Gastrocnemius medialis (tissue), 4 donors: Measurements from ENCODE around the gene R3HDM2. TPM values are rescaled to one million over a fixed set of nuclear protein-coding genes. Genes with fewer than 3 reads are reported as not detected.

Source experiments
- ATAC-seq, 2 donors: fragments of 150-250 bp; one replicate each; pipeline ENCODE4 v1.9.1; 2016
- DNase-seq, 2 donors: peaks; one replicate each; pipeline ENCODE4 v3.0.0-alpha.2; 2019
- H3K27ac ChIP-seq, 4 donors: fragments of 200-600 bp; sonication (generic); 1 replicate in 1 of 4; 2 replicates in 3 of 4; pipeline ENCODE4 v1.5.1; 2016 to 2018; ENCODE audit warnings: mild to moderate bottlenecking in 2 of 4, moderate library complexity in 1 of 4
- H3K27me3 ChIP-seq, 3 donors: fragments of 200-600 bp; sonication (generic) in 2 of 3; 1 replicate in 1 of 3; 2 replicates in 2 of 3; pipeline versions ENCODE4 v1.5.1 to v1.6.0; 2016 to 2019; ENCODE audit warnings: mild to moderate bottlenecking in 1 of 3, moderate library complexity in 1 of 3
- H3K36me3 ChIP-seq, 2 donors: fragments of 200-600 bp; sonication (generic) in 1 of 2; one replicate each; pipeline ENCODE4 v1.5.1; 2017 to 2018
- H3K4me1 ChIP-seq, 2 donors: fragments of 200-600 bp; sonication (generic) in 1 of 2; one replicate each; pipeline ENCODE4 v1.5.1; 2016 to 2017; ENCODE audit warnings: mild to moderate bottlenecking in 2 of 2
- H3K4me3 ChIP-seq, 4 donors: fragments of 200-600 bp; sonication (generic) in 3 of 4; 1 replicate in 1 of 4; 2 replicates in 3 of 4; pipeline ENCODE4 v1.5.1; 2016 to 2019; ENCODE audit warnings: mild to moderate bottlenecking in 2 of 4
- H3K9me3 ChIP-seq, 3 donors: fragments of 200-600 bp; sonication (generic) in 2 of 3; 1 replicate in 1 of 3; 2 replicates in 2 of 3; pipeline ENCODE4 v1.5.1; 2016 to 2019
- POLR2A ChIP-seq, 2 donors: fragments of 450-650 bp; IDR thresholded peaks; one replicate each; pipeline ENCODE4 v1.6.1; 2017; ENCODE audit warnings: antibody characterized with exemption in 2 of 2, mild to moderate bottlenecking in 2 of 2, moderate library complexity in 2 of 2
- in situ Hi-C, 4 donors: fragments of 200-750 bp; cut with MboI; loops; one replicate each; pipeline versions ENCODE4 v1.15.0 to v1.8.0; 2017; ENCODE audit warnings: low sequenced_read_pairs in 4 of 4
- intact Hi-C: fragments of 100-400 bp; cut with DNase I; formaldehyde crosslinking; loops from one replicate; pipeline ENCODE4 v1.15.1; 2023; ENCODE audit warnings: low total_unique reads
- total RNA-seq, 4 donors: library from RNA; depleted of rRNA; stranded (reverse); fragments of >200 nt; gene quantifications; one replicate each; pipeline versions ENCODE4 v1.1.0 to v1.2.3, GENCODE V29; 2016
- TF ChIP-seq, protein P1 (sequence below), 5 experiments: fragments of 450-650 bp in 3 of 5; fragments of 200-600 bp in 2 of 5; sonication (generic) in 2 of 5; IDR thresholded peaks in 4 of 5; conservative IDR thresholded peaks in 1 of 5; 1 replicate in 4 of 5; 2 replicates in 1 of 5; pipeline ENCODE4 v1.5.1; 2016 to 2019; ENCODE audit warnings: antibody characterized with exemption in 5 of 5, mild to moderate bottlenecking in 3 of 5, moderate library complexity in 3 of 5

Gene R3HDM2
- total RNA-seq, 4 donors from 2014 or later, result 24.1 to 27.1 (median 25.6) TPM

- in situ Hi-C loops, result loop anchor here in 1 of 4 donors (10.0 kb wide), 1 partner anchor 190 kb away; the partner anchor contains the start of genes INHBC and R3HDM2
- peaks cover 0 to 38% of the 10 kb centered on the region in 2 donors for H3K36me3 ChIP-seq
- intact Hi-C loops, result no loop called here
- DNase-seq, result no peak
- ATAC-seq, result no peak
- H3K4me3 ChIP-seq, result no peak overlapping the region
- no peak for TF ChIP-seq POLR2A (IDR thresholded peaks at IDR 0.05)
- TF ChIP-seq, protein P1, sequence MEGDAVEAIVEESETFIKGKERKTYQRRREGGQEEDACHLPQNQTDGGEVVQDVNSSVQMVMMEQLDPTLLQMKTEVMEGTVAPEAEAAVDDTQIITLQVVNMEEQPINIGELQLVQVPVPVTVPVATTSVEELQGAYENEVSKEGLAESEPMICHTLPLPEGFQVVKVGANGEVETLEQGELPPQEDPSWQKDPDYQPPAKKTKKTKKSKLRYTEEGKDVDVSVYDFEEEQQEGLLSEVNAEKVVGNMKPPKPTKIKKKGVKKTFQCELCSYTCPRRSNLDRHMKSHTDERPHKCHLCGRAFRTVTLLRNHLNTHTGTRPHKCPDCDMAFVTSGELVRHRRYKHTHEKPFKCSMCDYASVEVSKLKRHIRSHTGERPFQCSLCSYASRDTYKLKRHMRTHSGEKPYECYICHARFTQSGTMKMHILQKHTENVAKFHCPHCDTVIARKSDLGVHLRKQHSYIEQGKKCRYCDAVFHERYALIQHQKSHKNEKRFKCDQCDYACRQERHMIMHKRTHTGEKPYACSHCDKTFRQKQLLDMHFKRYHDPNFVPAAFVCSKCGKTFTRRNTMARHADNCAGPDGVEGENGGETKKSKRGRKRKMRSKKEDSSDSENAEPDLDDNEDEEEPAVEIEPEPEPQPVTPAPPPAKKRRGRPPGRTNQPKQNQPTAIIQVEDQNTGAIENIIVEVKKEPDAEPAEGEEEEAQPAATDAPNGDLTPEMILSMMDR (IDR thresholded peaks at IDR 0.05 in 4 of 5, conservative IDR thresholded peaks at IDR 0.05 in 1 of 5), result no peak
- H3K4me1 ChIP-seq, result peaks cover 68 to 85% of the 10 kb centered on the region in 2 donors
- peak overlapping the region; percentile 26 to 91 (median 77) for H3K27ac ChIP-seq
- H3K9me3 ChIP-seq, result no peaks in the 10 kb centered on the region
- H3K27me3 ChIP-seq, result peaks cover 0 to 4% (median 0%) of the 10 kb centered on the region in 3 donors
Observed at GRCh38 chr12:57244312-57244696, 186.5 kb downstream of the R3HDM2 start.

DNA sequence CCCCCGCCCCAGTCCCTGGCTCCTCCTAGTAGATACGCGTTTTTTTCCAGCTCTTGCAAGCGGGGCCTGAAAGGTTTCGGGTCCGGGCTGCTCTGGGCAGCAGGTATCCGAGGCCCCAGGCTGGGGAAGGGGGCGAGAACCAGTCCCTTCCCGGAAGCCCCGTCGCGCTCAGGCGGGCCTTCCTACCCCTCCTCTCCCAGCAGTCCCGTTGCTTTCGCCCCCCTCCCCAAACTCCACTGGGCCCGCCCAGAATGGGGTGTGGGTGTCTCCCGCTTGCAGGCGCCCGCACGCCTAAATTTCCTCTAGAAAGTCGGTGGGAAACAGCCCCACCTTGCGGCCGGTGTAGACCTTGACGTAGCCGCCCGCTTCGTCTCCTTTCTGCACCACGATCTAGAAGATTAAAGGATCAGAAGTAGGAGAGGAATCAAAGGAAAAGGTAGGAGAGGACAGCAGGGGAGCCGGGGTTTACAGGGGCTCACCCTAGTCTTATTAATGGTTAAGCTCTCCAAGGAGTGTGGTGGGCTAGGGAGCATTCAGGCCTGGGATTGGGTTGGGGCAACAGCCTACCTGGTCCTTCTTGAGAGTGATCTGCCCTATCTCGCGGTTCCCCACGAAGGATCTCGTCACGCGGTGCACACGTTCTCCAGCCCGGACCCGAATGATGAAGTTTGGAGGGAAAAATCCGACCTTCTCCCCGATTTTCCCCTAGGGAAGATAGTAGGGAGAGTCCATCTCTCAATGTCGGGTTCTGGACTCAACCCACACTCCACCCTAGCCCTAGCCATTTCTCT, 187.1 kb downstream of the R3HDM2 start:
- Histone ChIP-seq H3K27ac (peak overlapping the region; percentile 26 to 91 (median 77)), H3K27me3 (peaks cover 0 to 4% (median 0%) of the 10 kb centered on the region in 3 donors), H3K36me3 (peaks cover 0 to 38% of the 10 kb centered on the region in 2 donors), H3K4me1 (peaks cover 66 to 81% of the 10 kb centered on the region in 2 donors), H3K4me3 (peak overlapping the region in 3 of 4 donors; percentile 29 to 48 (median 44)), H3K9me3 (no peaks in the 10 kb centered on the region)
- TF ChIP-seq, protein P1 (IDR thresholded peaks at IDR 0.05 in 4 of 5, conservative IDR thresholded peaks at IDR 0.05 in 1 of 5), result peak; percentile 19 to 68 (median 67)
- TF ChIP-seq POLR2A (IDR thresholded peaks at IDR 0.05), result no peak
- DNase-seq, result peak in 1 of 2 donors; percentile 50
- in situ Hi-C loops (loop anchor here in 1 of 4 donors (10.0 kb wide), 1 partner anchor 191 kb away; the partner anchor contains the start of genes INHBC and R3HDM2), intact Hi-C loops (loop anchor here (2.0 kb wide), 1 partner anchor 209 kb away; no protein-coding TSS in a partner anchor)
- ATAC-seq, result no peak

DNA sequence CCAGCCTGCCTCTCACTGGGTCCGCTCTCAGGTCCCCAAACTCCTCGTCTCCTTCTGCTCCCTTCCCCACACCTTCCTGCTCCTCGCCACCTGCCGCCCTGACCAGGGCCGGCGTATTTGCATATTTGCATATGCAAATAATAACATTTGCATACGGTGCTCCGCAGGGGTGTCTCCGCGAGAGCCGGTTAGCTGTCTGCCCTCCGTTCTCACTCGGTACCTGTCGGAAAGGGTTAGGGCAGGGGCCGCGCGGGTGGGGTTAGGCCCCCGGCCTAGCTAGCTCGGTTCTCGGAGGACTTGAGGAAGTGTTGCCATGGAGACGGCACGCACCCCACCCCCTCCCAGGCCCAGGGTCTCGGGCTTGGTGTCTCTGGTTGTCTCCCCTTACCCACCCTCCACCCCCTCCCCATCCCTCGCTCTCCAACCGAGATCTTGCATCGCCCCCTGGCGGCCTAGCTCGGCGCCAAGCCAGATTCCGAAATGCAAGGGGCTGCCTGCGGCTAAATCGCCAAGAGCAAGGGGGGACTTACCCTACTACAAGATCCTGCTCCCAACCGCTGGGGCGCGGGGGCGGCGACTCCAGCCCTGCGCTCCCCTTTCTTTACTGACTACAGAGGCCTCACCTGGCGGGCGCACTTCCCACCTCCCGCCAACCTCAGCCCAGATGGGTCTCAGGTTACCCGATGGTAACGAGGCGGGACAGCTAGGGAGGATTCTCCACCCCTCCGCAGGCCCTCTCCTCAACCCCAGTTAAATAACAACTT, 188.0 kb downstream of the R3HDM2 start:
- Histone ChIP-seq H3K27me3 (peaks cover under 1 to 10% (median 6%) of the 10 kb centered on the region in 3 donors), H3K9me3 (no peaks in the 10 kb centered on the region), H3K4me1 (peaks cover 60 to 78% of the 10 kb centered on the region in 2 donors), H3K36me3 (peaks cover 0 to 30% of the 10 kb centered on the region in 2 donors), H3K27ac (peak overlapping the region; percentile 26 to 91 (median 77)), H3K4me3 (peak overlapping the region; percentile 18 to 48 (median 36))
- intact Hi-C loops, result loop anchor here (2.0 kb wide), 1 partner anchor 210 kb away; no protein-coding TSS in a partner anchor
- DNase-seq (peak in 1 of 2 donors; percentile 59), ATAC-seq (peak; percentile 12 to 19)
- TF ChIP-seq, protein P1 (IDR thresholded peaks at IDR 0.05 in 4 of 5, conservative IDR thresholded peaks at IDR 0.05 in 1 of 5), result peak; percentile 16 to 64 (median 35)
- TF ChIP-seq POLR2A (IDR thresholded peaks at IDR 0.05), result no peak
- in situ Hi-C loops, result loop anchor here in 1 of 4 donors (10.0 kb wide), 1 partner anchor 192 kb away; the partner anchor contains the start of genes INHBC and R3HDM2

DNA sequence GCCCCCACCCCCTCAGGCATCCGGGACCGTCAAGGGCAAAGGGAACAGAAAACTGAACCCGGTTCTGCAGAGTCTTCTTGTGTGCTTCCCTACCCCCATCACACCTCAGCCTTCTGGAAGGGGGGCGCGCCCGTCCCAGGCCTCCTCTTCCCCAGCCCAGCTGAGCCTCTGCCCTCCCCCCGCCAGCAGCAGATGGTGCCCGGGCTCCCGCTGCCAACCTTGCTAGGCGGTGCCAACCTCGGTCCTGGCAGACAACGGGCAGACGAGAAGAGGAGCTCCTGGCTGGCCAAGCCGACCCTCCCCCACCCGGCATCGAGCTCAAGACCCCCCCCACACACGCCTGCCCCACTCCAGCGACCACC, 188.5 kb downstream of the R3HDM2 start:
- H3K27ac ChIP-seq, result peak overlapping the region; percentile 26 to 91 (median 77)
- peak overlapping the region; percentile 18 to 48 (median 36) for H3K4me3 ChIP-seq
- H3K27me3 ChIP-seq, result peaks cover 6 to 14% (median 9%) of the 10 kb centered on the region in 3 donors
- intact Hi-C loops (loop anchor here (2.0 kb wide), 1 partner anchor 210 kb away; no protein-coding TSS in a partner anchor), in situ Hi-C loops (loop anchor here in 1 of 4 donors (10.0 kb wide), 1 partner anchor 192 kb away; the partner anchor contains the start of genes INHBC and R3HDM2)
- H3K36me3 ChIP-seq, result peaks cover 0 to 25% of the 10 kb centered on the region in 2 donors
- DNase-seq (peak in 1 of 2 donors; percentile 88), ATAC-seq (peak; percentile 36 to 39)
- H3K9me3 ChIP-seq, result no peaks in the 10 kb centered on the region
- no peak for TF ChIP-seq POLR2A (IDR thresholded peaks at IDR 0.05)
- TF ChIP-seq, protein P1 (IDR thresholded peaks at IDR 0.05 in 4 of 5, conservative IDR thresholded peaks at IDR 0.05 in 1 of 5), result no peak
- H3K4me1 ChIP-seq, result peaks cover 56 to 74% of the 10 kb centered on the region in 2 donors
